ENCODE measurements around the gene IFNK.

The IFNK gene

GRCh38 chr9:27518006-27518405, 6.1 kb upstream of the IFNK start:
- Mint-ChIP-seq H3K4me1 (no peaks in the 10 kb centered on the region), H3K36me3 (ENCODE audit: low read depth) (peaks cover 32% of the 10 kb centered on the region), H3K27ac (no peak overlapping the region), H3K9me3 (no peaks in the 10 kb centered on the region), H3K27me3 (ENCODE audit: low read depth, poor library complexity) (no peaks in the 10 kb centered on the region), H3K4me3 (no peak overlapping the region)
- TF ChIP-seq CTCF (IDR thresholded peaks at IDR 0.05): no peak
- DNase-seq: no peak

- H3K27ac Mint-ChIP-seq: no peak overlapping the region
- no peaks in the 10 kb centered on the region for H3K9me3 Mint-ChIP-seq
- H3K36me3 Mint-ChIP-seq (ENCODE audit: low read depth): peaks cover 30% of the 10 kb centered on the region
- H3K4me3 Mint-ChIP-seq: no peak overlapping the region
- no peak for DNase-seq
- peaks cover 4% of the 10 kb centered on the region for H3K27me3 Mint-ChIP-seq (ENCODE audit: low read depth, poor library complexity)
- no peak for TF ChIP-seq CTCF (IDR thresholded peaks at IDR 0.05)
- H3K4me1 Mint-ChIP-seq: no peaks in the 10 kb centered on the region
These were observed 5.3 kb upstream of the IFNK start for GRCh38 chr9:27518809-27519208.

GRCh38 chr9:27519466-27520465, 4.3 kb upstream of the IFNK start:
- Mint-ChIP-seq H3K4me3 (no peak overlapping the region), H3K9me3 (no peaks in the 10 kb centered on the region), H3K27ac (no peak overlapping the region), H3K36me3 (ENCODE audit: low read depth) (peaks cover 37% of the 10 kb centered on the region), H3K27me3 (ENCODE audit: low read depth, poor library complexity) (peaks cover 4% of the 10 kb centered on the region), H3K4me1 (no peaks in the 10 kb centered on the region)
- TF ChIP-seq CTCF (IDR thresholded peaks at IDR 0.05): no peak
- no peak for DNase-seq

- peaks cover 45% of the 10 kb centered on the region for H3K36me3 Mint-ChIP-seq (ENCODE audit: low read depth)
- no peak overlapping the region for H3K27ac Mint-ChIP-seq
- no peaks in the 10 kb centered on the region for H3K9me3 Mint-ChIP-seq
- no peak overlapping the region for H3K4me3 Mint-ChIP-seq
- peaks cover 2% of the 10 kb centered on the region for H3K4me1 Mint-ChIP-seq
- peaks cover 7% of the 10 kb centered on the region for H3K27me3 Mint-ChIP-seq (ENCODE audit: low read depth, poor library complexity)
- no peak for TF ChIP-seq CTCF (IDR thresholded peaks at IDR 0.05)
- no peak for DNase-seq
These were observed 3.1 kb upstream of the IFNK start for GRCh38 chr9:27520986-27521385.

GRCh38 chr9:27523141-27523540, 949 bp upstream of the IFNK start:
- TF ChIP-seq CTCF (IDR thresholded peaks at IDR 0.05): no peak
- Mint-ChIP-seq H3K27me3 (ENCODE audit: low read depth, poor library complexity) (peaks cover 10% of the 10 kb centered on the region), H3K4me3 (no peak overlapping the region), H3K36me3 (ENCODE audit: low read depth) (peaks cover 49% of the 10 kb centered on the region), H3K4me1 (peaks cover 24% of the 10 kb centered on the region), H3K9me3 (no peaks in the 10 kb centered on the region), H3K27ac (no peak overlapping the region)
- no peak for DNase-seq

- Mint-ChIP-seq H3K27me3 (ENCODE audit: low read depth, poor library complexity) (peaks cover 10% of the 10 kb centered on the region), H3K27ac (no peak overlapping the region), H3K4me1 (peaks cover 36% of the 10 kb centered on the region), H3K4me3 (peak overlapping the region; percentile 97), H3K9me3 (no peaks in the 10 kb centered on the region), H3K36me3 (ENCODE audit: low read depth) (peaks cover 30% of the 10 kb centered on the region)
- no peak for TF ChIP-seq CTCF (IDR thresholded peaks at IDR 0.05)
- peak; percentile 15 for DNase-seq
These were observed 3.6 kb downstream of the IFNK start for GRCh38 chr9:27527702-27528075.
